RCC 7860 (cell line): ENCODE results near the gene RGR.
"Not testable (repeated sequence)": the region's sequence is repeated elsewhere in the genome, so short reads cannot be mapped to it uniquely, and the experiment has no call there.

Experiments used
- DNase-seq: peaks from one replicate; pipeline ENCODE4 v3.0.0-alpha.2; 2015; ENCODE audit warnings: low spot score
- FAIRE-seq: peaks from 2 replicates; lab custom pipeline; 2012; peaks lifted over from hg19 to GRCh38; lab: Jason Lieb, UNC

RGR gene

DNA sequence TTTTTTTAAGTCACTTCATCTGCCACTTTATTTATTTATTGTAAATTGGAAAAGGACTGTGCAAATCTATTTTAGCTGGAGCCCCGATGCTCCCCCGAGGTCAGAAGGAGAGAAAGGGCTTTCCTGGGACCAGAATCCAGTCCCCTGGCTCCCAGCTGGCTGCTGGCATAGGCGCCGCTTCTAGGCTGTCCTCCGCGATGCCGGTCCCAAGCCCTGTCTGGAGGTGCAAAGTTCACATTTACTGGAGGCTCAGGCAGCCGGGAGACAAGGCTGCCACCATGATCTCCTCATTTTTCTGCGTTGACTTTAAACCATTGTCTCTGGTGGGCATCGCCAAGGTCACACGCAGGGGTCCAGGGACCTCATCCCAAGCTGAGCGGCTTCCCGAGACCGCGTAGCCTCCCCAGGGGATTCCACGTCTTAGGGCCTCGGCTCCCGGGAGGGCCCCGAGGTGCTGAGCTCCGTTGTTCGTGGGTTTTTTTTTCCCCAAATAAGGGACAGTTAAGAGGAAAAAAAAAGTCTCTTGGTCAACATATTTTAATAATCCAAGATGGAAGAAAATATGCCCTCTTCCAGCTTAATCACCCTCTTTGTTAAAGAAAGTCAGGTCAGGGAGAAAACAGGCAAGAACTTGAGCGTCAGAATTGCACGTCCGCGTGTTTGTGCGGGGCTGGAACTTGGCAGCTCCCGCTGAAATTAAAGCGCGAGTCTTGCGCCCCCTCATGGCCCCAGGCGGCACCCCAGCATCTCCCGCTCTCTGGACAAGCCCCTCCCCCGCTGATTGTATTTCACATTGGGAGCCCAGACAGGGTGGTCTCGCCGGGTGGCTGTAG, 11.9 kb downstream of the RGR start:
- FAIRE-seq, result no peak
- DNase-seq, result no peak

DNA sequence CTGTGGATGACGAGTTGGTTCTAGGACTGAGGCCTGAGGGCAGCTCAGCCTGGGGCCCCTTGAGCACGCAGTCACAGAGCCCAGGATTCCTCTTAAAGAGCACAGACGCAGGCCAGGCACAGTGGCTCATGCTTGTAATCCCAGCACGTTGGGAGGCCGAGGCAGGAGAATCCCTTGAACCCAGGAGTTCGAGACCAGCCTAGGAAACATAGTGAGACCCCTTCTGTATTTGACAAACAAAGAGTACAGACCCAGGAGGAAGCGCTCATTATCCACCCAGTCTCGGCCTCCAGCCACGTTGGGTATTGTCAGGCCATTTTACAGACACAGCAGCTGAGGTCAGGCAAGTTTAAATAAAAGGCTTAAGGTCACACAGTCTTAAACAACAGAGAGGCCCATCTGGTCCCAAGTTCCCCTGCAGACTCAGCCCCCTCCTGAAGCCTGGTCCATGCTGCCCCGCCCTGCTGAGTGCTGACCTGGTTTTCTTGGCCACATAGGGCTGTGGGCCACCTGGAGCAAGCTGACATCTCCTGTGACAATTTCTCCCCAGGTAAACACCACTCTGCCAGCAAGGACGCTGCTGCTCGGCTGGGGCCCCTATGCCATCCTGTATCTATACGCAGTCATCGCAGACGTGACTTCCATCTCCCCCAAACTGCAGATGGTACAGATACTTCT, 12.6 kb downstream of the RGR start:
- FAIRE-seq (no peak), DNase-seq (no peak)

DNA sequence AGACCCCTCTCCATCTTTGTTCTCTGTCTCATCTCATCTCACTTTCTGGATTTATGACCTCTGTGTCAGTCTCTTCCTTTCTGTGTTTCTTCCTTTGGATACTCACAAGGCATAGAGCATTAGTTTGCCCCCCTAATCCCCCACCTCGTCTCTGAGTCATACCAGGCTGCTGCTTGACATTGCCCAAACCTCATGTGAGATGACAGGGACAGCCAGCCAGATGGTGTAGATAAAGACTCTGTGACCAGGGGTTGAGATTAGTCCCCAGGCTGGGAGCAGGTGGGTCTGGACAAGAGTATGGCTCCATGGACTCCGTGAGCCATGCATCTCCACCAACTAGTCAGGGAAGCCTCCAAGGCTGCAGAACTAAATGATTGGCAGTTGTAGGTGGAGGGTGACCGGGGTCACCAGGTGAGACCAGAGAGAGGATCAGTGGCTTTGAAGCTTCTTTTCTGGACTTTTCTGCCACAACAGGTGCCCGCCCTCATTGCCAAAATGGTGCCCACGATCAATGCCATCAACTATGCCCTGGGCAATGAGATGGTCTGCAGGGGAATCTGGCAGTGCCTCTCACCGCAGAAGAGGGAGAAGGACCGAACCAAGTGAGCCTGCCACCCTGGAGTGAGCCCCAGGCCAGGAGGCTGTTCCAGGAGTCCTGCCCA, 13.3 kb downstream of the RGR start:
- FAIRE-seq, result no peak
- DNase-seq, result no peak

DNA sequence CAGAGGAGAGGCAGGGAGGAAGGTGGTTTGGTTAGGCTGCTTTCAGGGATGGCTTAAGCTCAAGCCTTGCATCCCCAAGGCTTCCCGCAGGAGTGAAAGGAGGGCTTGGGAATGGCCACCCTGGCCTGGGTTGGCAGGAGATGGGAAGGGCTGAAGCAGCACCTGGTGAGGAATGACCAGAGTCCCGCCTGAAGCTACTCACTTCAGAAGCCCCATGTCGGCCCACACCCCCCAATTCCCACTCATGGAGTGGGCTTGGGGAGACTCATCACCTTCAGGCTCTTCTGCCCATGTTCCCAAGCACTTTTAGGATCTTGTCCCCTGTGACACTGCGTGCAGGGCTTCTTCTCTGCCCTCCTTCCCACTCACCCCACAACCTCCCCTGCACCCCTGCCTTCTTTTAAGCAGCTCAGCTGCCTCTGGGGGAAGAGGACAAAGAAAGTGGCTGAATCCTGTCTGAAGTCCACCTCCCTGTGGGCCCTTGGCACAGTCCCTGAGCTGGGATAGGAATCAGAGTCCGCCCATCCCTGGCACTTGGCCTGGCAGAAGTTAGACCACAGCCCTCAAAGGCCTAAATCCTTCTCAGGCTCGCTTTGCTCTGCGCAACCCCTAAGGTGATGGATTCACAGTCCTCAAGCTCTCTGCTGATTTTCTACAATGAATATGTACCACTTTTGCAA, 16.5 kb downstream of the RGR start:
- FAIRE-seq (no peak), DNase-seq (no peak)

DNA sequence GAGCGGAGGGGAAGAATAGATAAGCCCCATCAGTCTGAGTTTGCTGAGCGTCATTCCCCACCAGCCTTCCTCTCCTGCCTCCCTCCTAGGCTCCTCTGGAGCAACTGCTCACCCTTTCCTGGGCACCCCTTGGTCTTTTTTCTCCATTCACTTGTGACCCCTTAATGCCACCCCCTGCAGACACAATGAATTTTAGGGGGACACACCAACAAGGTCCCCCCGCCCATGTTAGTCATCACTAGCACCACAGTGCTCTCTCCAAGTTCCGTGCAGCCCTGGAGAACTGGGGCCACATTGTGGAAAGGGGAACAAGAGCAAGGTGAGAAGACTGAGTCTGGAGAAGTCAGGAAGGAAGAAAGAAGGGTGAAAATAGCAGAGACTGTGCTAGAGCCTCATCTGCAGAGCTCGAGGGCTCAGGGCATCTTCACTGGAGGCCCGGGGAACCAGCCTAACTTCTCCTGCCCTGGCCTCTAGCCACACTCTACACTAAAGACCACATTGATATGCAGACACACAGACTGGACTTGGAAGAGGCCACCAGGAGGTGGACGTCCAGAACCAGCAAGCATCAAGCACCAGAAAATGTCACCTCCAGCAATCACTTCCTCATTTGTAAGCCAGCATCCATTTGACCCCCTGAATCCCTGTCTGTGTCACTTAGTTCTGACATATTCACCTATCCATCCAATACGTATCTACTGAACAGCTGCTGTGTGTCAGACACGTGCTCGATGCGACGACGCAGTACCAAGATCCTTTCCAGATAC, 17.5 kb downstream of the RGR start:
- no peak for FAIRE-seq
- DNase-seq, result no peak

DNA sequence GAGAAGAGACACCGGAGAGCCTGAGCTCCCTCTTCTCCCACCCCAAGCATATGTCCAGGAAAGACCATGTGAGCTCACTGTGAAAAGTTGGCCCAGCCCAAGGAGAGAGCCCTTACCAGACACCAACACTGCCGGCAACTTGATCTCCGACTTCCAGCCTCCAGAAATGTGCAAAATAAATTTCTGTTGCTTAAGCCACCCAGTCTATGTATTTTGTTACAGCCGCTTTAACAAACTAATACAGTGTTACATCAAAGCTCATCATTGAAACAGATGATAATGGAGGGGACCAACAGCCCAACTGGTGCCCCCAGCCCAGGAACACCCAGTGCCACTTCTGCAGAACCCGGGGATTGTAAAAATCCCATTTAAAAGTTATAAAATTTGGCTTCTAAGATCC, 18.9 kb downstream of the RGR start:
- FAIRE-seq, result no peak
- no peak for DNase-seq

DNA sequence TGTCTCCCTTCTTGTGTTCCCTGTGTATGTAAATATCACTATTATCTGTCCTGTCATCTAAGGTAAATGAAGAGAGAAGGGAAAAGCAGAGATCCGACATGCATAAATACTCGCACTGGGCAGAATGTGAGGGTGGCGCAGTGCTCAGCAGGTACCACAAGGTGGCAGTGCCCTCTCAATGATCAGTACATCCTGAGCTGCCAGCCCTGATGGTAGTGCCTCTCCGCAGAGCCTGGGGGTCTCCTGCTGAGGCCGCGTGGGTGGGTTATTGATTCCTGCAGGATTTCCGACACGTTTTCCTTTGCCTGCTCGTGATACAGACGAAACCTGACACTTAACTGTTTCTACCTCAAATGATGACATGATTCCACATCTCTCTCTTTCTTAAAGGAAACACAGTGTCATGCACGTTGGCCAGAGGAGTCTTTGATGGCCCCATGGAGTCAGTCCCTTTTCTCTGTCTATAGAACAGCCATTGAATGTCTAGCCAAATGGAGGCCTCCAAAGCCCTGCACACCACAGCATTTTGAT, 19.8 kb downstream of the RGR start:
- FAIRE-seq (no peak), DNase-seq (peak; percentile 36)

DNA sequence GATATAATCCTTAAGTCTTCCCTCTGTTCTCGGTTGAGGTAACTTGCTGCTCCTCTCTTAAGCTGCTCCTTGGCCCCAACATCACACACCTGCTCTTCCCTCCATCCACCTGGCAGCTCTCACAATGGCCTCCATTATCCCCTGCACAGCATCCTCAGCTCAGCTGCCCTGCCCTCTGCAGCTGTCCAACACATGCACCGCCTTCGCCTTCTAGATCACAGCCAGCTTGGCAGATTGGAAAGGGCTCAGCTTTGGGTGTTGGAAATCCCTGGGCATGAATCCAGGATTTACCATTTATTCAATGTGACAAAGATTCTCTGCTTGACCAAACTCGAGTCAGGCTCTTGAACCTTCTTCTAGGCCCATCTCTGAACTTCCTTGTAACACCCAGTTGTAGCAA, 20.6 kb downstream of the RGR start:
- FAIRE-seq (no peak), DNase-seq (no peak)

DNA sequence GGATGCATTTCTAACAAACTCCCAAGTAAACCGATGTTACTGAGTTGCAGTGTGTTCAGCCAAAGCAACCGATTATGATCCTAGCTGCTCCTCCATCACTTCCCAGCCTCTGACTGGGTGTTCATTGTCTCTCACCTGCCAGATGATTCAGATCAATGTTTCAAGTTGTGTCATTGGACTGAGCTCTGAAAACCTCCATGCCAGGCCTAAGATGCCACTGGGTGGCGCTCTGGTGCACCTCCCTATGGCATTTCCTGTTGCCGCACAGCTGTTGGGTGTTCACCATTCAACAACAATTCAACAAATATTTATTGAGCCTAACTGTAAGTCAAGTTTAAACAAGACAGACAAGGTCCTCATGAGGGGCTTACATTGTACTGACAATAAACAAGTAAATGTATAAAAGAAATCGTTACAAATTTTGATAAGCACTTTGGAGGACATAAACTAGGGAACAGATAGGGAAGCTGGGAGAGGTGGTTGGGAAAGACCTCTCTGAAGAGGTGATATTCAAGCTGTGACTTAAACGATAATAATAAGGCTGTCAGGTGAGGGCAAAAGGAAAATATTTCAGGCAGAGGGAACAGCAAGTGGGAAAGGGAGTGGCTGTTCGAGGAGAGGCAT, 22.8 kb downstream of the RGR start:
- DNase-seq (no peak), FAIRE-seq (no peak)

DNA sequence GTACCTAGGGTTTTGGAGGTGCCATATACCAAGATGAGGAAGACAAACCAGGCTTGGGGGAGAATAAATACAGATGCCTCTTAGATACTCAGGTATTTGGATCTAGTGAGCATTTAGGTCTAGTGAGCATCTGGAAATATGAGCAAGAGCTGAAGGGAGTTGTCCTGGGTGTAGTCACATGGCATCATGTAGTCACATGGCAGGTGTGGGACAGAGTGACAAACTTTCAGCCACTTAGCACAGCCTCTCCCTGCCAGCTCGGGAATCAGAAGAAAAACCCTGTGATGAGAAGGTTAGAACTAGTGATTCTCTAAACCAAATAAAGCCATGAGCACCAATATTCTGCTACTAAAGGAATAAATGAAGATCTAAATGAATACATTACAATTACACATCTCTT, 24.3 kb downstream of the RGR start:
- FAIRE-seq, result no peak
- no peak for DNase-seq

DNA sequence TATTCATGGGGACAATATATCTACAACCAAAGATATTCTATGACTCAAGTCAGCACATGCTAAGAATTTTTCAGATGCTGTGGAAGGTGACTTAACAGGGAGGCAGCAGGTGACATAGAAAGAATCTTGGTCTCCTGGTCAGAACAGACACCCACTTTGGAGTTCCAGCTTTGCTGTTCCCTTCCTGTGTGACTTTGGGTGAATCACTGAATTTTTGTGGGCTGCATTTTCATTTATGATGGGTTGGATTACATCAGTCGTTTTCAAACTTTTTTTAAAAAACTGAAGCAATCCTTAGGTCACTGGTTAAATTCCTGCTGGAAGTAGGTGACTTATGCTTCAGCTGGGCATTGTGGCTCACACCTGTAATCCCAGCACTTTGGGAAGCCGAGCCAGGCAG, 24.9 kb downstream of the RGR start:
- peak; percentile 65 for FAIRE-seq
- peak; percentile 88 for DNase-seq

DNA sequence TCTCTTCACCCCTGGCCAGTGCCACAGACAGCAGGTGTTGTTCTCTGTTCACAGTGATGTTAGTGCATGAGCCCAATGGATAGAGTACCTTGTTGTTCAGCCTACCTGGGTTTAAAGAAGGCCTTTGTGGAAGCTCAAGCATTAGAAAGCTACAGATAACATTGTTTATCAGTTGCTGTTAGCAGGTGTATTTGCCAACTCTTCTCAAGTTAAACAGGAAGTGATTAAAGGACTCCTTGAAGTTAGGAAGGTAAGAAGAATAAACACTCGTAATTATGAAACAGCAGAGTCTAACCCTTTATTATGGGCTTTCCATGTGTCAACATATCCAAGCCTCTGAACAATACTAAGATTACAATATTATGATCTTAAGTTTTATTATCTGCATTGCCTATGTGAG, 25.9 kb downstream of the RGR start:
- DNase-seq, result no peak
- FAIRE-seq, result no peak

DNA sequence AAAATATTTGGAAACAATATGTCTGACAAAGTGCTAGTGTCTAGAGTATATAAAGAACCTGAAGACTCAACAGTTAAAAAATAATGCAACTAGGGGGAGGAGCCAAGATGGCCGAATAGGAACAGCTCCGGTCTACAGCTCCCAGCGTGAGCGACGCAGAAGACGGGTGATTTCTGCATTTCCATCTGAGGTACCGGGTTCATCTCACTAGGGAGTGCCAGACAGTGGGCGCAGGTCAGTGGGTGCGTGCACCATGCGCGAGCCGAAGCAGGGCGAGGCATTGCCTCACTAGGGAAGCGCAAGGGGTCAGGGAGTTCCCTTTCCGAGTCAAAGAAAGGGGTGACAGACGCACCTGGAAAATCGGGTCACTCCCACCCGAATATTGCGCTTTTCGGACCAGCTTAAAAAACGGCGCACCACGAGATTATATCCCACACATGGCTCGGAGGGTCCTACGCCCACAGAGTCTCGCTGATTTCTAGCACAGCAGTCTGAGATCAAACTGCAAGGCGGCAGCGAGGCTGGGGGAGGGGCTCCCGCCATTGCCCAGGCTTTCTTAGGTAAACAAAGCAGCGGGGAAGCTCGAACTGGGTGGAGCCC, 35.1 kb downstream of the RGR start:
- DNase-seq, FAIRE-seq: not testable (repeated sequence)

DNA sequence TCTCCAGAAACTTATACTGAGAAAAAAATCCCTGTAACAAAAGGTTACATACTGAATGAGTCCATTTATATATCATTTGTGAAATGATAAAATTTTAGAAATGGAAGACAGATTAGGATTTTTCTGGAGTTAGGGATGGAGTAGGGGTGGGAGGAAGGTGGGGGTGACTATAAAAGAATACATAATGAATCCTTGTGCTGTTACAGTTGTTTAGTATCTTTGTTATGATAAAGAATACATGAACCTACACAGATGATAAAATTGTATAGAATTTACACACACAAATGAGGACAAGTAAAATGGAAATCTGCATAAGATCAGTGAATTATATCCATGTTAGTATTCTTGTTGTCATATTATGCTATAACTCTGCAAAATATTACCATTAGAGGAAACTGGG, 41.8 kb downstream of the RGR start:
- FAIRE-seq (no peak), DNase-seq (no peak)

DNA sequence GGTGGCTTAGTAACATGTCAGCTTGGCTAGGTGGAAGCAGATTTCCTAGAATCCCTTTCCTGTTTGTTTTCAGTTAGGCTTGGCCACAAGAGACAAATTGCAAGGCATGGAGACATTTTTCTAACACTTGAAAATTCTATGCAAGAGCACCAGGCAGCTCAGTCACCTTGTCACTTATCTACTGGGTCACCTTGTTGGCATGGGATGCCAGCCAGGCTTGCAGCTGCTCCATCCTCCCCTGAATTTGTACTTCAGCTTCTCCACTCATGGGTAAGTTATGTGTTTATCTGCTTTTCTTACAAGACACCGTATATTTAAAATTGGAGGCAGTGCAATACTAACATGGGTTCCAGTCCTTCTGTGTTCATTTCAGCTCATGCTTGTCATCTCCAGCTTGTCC, 43.3 kb downstream of the RGR start:
- FAIRE-seq (no peak), DNase-seq (no peak)

DNA sequence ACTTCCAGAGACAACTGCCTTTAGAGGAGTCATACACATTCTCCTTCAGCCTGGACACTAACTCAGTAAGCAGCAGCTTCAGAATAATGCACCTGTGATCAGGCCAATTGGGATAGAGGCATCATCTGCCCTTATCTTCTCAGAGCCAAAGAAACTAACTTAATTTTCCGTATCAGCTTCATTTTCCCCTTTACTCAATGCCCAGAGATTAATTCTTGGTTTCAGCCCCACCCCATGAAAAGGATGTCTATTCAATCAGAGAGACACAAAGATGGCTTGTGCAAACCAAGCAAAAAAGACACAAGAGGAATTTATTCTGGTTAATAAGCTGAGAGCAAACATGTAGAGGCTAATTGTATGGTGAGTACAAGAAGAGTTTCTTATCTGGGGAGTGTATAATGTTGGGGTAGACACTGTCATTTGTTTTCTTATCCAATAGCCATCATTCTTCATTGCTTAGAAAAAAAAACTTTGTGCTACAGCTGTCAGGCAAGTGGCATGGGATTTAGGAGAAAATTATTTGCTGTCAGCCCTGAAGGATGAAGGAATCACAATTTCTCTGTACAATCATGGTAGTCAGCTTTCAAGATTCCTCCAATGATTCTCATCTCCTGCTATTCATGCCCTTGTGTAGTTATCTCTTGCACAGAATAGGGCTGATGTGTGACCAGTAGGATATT, 44.8 kb downstream of the RGR start:
- DNase-seq, result no peak
- FAIRE-seq, result no peak

DNA sequence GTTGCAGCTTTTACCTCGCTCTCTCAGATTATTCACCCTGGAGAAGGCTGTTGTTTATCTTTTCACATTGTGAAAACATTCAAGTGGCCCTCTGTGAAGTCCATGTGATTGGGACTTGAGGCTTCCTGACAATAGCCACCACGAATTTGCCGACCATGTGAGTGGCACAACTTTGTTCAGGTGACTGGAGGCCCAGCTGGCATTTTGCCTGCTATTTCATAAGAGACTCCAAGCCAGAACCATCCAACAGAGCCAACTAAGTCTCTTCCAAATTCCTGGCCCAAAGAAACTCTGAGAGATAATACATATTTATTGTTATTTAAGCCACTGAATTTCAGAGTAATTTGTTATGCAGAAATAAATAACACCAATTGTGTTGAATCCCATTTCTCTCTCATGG, 45.4 kb downstream of the RGR start:
- no peak for DNase-seq

DNA sequence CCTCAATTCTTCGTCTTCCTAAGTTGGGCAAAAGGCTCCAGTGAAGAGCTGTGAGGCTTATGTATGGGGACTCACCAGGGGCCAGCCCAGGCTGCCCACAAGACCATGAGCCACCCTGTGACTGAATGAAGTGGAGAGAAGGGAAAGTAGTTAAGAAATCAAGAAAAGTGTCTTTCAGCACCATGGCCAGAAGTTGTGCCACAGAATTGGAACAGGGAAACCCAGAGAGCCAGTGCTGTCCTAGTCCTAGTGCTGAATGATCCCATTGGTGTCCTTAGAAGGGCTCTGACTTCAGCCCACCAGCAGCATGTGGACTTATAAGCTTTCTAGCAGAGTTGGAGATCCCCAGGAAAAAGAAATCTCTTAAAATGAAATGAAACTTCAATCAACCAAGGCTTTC, 46.5 kb downstream of the RGR start:
- DNase-seq (no peak), FAIRE-seq (no peak)

More for the DNA sequence above, 45.4 kb downstream of the RGR start:
- no peak for FAIRE-seq

DNA sequence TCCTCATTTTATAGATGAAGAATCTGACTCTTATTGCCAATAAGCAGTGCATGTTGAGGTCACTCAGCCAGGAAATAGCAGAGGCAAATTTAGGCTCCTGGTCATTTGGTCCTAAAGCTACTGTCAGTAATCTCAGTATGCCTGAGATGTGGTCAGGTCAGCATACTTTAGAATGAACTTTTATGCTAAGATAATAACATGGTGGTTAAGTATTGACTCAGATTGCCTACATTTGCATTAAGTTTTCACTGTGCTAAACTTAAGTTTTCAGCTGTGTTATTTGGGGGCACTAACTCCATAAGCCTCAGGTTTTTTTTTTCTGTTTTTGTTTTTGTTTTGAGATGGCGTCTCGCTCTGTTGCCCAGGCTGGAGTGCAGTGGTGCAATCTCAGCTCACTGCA, 47.6 kb downstream of the RGR start:
- no peak for FAIRE-seq
- DNase-seq, result no peak
